Subcutaneous abdominal adipose tissue (tissue), 5 donors: ENCODE measurements around the gene MACROH2A1.

Experiments used
- H3K27ac ChIP-seq: one replicate; pipeline ENCODE4 v1.7.0; 2013; ENCODE audit warnings: low read depth, mild to moderate bottlenecking, inconsistent platforms, low read length, moderate library complexity
- H3K27me3 ChIP-seq, 5 donors: one replicate each; pipeline ENCODE4 v1.7.0; 2013; ENCODE audit warnings: low read length in 5 of 5, inconsistent platforms in 1 of 5; ENCODE audit not compliant: control insufficient read depth in 5 of 5, insufficient read depth in 4 of 5
- H3K36me3 ChIP-seq, 5 donors: one replicate each; pipeline ENCODE4 v1.7.0; 2013; ENCODE audit warnings: low read length in 5 of 5; ENCODE audit not compliant: control insufficient read depth in 5 of 5, insufficient read depth in 5 of 5
- H3K4me1 ChIP-seq, 5 donors: one replicate each; pipeline ENCODE4 v1.7.0; 2013; ENCODE audit warnings: low read length in 5 of 5, mild to moderate bottlenecking in 3 of 5, moderate library complexity in 1 of 5; ENCODE audit not compliant: control insufficient read depth in 5 of 5, insufficient read depth in 5 of 5
- H3K4me3 ChIP-seq, 5 donors: one replicate each; pipeline ENCODE4 v1.7.0; 2013; ENCODE audit warnings: low read length in 5 of 5, low read depth in 1 of 5
- H3K9ac ChIP-seq, 5 donors: one replicate each; pipeline ENCODE4 v1.7.0; 2013; ENCODE audit warnings: low read length in 5 of 5, mild to moderate bottlenecking in 4 of 5, moderate library complexity in 3 of 5
- H3K9me3 ChIP-seq, 5 donors: one replicate each; pipeline ENCODE4 v1.7.0; 2013; ENCODE audit warnings: low read length in 5 of 5; ENCODE audit not compliant: control insufficient read depth in 5 of 5
- donor health status: healthy.
- donor health status: healthy.
- donor health status: healthy.
- donor health status: healthy.
- donor health status: healthy.

MACROH2A1 gene

DNA sequence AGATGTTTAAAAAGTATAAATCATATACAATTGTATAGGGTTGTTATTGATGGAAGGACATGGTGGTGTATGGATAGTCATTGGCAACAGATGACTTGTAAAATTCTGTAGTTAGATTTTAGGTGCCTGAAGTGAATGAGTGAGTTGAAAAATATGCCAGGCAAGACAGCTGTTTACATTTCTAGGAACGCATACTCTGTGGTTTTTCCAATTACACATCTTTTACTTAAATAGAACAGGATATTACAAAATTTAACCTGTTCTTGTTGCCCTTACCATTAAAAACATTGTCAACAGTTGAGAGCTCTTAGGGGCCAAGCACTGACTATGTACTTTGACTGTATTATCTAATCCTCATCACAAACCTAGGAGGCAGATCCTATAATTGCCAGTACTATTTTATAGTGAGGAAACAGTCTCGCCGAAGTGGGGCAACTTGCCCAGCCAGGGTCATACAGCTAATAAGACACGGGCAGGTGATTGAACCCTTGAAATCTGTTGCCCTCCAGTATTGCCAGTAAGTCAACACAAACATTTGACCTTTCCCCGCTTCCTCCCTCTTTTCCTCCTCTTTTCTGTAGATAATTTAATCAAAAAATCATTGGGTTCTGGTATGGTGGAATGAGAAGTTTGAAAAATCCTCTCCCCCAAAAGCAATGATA lies 88.6 kb downstream of the MACROH2A1 start:
- Histone ChIP-seq H3K4me1 (peaks cover 0 to 13% (median 8%) of the 10 kb centered on the region in 5 donors), H3K27me3 (peaks cover 0 to 9% (median 0%) of the 10 kb centered on the region in 5 donors), H3K36me3 (no peaks in the 10 kb centered on the region), H3K9me3 (no peaks in the 10 kb centered on the region), H3K4me3 (no peak overlapping the region), H3K27ac (no peak overlapping the region), H3K9ac (no peak overlapping the region)

GRCh38 chr5:135309391-135310327 lies 89.4 kb downstream of the MACROH2A1 start:
- Histone ChIP-seq H3K9ac (no peak overlapping the region), H3K4me1 (peaks cover 0 to 16% (median 8%) of the 10 kb centered on the region in 5 donors), H3K9me3 (no peaks in the 10 kb centered on the region), H3K36me3 (no peaks in the 10 kb centered on the region), H3K27me3 (peaks cover 0 to 9% (median 0%) of the 10 kb centered on the region in 5 donors), H3K4me3 (no peak overlapping the region), H3K27ac (no peak overlapping the region)

- Histone ChIP-seq H3K36me3 (no peaks in the 10 kb centered on the region), H3K4me1 (peaks cover 0 to 16% (median 8%) of the 10 kb centered on the region in 5 donors), H3K9me3 (no peaks in the 10 kb centered on the region), H3K27ac (no peak overlapping the region), H3K27me3 (peaks cover 0 to 9% (median 0%) of the 10 kb centered on the region in 5 donors), H3K4me3 (no peak overlapping the region), H3K9ac (no peak overlapping the region)
Measured at GRCh38 chr5:135308752-135309151, 90.3 kb downstream of the MACROH2A1 start.

GRCh38 chr5:135308245-135308644 lies 90.8 kb downstream of the MACROH2A1 start:
- Histone ChIP-seq H3K9me3 (no peaks in the 10 kb centered on the region), H3K27me3 (peaks cover 0 to 9% (median 0%) of the 10 kb centered on the region in 5 donors), H3K4me1 (peaks cover 0 to 16% (median 8%) of the 10 kb centered on the region in 5 donors), H3K9ac (no peak overlapping the region), H3K36me3 (no peaks in the 10 kb centered on the region), H3K4me3 (no peak overlapping the region), H3K27ac (no peak overlapping the region)

GRCh38 chr5:135307143-135307903 lies 91.7 kb downstream of the MACROH2A1 start:
- Histone ChIP-seq H3K27me3 (peaks cover 0 to 9% (median 0%) of the 10 kb centered on the region in 5 donors), H3K4me1 (peaks cover 0 to 16% (median 8%) of the 10 kb centered on the region in 5 donors), H3K9ac (no peak overlapping the region), H3K36me3 (no peaks in the 10 kb centered on the region), H3K9me3 (no peaks in the 10 kb centered on the region), H3K4me3 (no peak overlapping the region), H3K27ac (no peak overlapping the region)

- Histone ChIP-seq H3K36me3 (no peaks in the 10 kb centered on the region), H3K27me3 (peaks cover 0 to 9% (median 0%) of the 10 kb centered on the region in 5 donors), H3K4me3 (no peak overlapping the region), H3K9me3 (no peaks in the 10 kb centered on the region), H3K9ac (no peak overlapping the region), H3K4me1 (peaks cover 0 to 16% (median 8%) of the 10 kb centered on the region in 5 donors), H3K27ac (no peak overlapping the region)
Measured at GRCh38 chr5:135306557-135306956, 92.5 kb downstream of the MACROH2A1 start.

DNA sequence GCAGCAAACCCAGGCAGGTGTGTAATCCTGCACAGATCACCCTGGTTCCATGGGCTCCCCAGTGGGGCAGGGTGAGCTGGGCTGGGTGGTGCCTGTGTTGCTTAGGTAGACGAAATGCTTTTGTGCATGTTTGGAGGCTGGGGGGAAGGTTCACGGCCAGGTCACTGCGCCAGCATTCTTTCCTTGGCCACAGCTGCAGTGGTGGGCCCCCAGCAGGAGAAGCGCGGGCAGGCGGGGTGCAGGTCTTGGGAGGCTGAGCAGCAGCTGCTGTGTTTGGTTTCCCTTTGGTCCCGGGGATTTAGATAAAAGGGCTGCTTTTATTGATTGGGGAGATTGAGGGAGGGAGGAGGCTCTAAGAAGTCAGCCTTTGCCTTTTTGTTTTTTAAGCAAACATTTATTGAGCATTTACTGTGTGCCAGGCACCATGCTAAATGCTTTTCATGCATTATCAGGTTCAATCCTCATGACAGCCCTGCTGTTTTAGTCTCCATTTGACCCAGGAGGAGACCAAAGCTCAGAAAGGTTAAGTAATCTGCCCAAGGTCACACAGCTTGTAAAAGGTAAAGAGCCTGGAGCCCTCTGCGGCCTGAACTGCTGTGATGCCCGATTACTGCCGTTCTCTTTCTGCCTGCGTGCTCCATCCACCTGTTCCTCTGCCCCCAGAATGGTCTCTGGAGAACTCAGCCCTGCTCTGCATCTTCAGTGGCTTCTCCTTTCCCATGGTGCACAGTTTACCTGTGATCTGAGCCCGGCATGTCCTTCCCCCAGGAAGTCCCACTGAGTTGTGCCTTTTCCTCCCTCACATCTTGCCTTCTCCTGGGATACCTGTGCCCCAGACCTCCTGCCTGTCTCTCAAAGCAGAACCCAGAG lies 94.4 kb downstream of the MACROH2A1 start:
- Histone ChIP-seq H3K27me3 (peaks cover 0 to 9% (median 0%) of the 10 kb centered on the region in 5 donors), H3K27ac (no peak overlapping the region), H3K4me1 (peaks cover 0 to 16% (median 8%) of the 10 kb centered on the region in 5 donors), H3K4me3 (no peak overlapping the region), H3K9me3 (peaks cover 0 to 3% (median 0%) of the 10 kb centered on the region in 5 donors), H3K36me3 (no peaks in the 10 kb centered on the region), H3K9ac (no peak overlapping the region)

DNA sequence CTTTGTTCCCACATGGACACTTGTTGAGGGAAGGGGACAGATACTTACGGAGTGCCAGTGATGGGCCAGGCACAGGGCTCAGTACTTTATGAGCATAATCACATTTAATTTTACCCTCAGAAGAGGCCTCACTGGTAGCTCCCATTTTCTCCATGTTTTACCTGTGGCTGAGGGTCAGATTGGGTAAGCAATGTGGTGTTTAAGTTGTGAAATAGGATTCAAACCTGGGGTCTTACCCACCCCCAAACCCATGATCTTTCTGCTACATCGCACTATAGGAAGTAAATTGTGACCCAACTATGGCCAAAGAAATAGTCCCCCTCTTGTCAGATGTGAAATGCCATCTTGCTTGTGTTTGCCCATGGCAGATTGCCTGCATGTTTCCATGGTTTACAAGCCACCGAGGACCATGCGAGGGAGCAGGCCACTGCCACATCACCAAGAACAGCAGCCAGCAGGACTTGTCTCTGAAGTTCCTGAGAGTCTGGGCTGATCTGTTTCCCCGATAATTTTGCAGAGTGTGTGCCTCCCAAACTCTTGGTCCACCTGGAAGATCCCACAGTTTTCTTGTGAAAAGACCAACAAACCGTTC lies 95.4 kb downstream of the MACROH2A1 start:
- Histone ChIP-seq H3K4me3 (no peak overlapping the region), H3K36me3 (no peaks in the 10 kb centered on the region), H3K4me1 (peaks cover 0 to 10% (median 5%) of the 10 kb centered on the region in 5 donors), H3K9ac (no peak overlapping the region), H3K27ac (no peak overlapping the region), H3K9me3 (peaks cover 0 to 3% (median 0%) of the 10 kb centered on the region in 5 donors), H3K27me3 (peaks cover 0 to 7% (median 0%) of the 10 kb centered on the region in 5 donors)
